GM18907 (cell line): ENCODE results near the gene LRRK2.
"Not testable (repeated sequence)": the region's sequence is repeated elsewhere in the genome, so short reads cannot be mapped to it uniquely, and the experiment has no call there.

Experiments
- ATAC-seq: cut with Tn5 transposase; IDR thresholded peaks from one replicate; pipeline ENCODE4 v1.9.1; 2021; ENCODE audit warnings: mild to moderate bottlenecking, moderate library complexity; ENCODE audit not compliant: unreplicated experiment

Gene LRRK2

DNA sequence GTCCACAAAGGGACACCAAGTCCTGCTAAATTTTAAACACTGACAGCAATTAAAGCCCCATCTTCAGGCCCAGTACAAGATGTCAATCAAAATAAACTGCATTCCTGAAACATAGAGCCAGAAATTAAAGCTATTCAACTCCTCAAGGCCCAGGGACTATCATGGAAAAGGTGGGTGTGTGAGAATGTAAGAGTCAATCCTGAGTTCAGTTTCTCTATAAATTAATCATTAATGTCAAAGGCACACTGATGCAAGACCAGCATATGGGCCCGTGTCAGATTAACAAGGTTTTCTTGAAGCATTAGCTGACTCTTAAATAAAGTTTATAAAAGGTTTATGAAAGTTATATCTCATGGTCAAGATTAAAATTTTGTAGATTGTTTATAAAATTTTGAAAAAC, 13.6 kb upstream of the LRRK2 start:
- not testable (repeated sequence) for ATAC-seq

GRCh38 chr12:40212566-40212965, 12.2 kb upstream of the LRRK2 start:
- no peak for ATAC-seq

DNA sequence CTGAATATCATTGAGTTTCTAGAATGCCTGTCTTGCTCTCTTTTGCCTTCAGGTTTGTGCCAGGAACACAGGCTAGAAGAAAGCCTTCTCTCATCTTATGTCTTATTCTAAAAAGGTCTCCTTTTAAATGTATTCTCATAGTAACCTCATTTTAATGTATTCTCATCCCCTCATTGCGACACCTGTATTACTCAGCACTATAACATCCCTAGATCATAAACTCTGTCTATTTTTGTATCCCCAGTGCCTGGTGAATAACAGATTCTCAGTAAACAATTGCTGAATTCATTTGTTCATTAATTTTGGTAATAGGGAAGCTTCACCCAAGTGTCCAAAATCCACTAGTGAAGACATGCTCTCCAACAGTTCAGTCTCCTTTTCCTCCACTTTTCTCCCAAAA, 8.8 kb upstream of the LRRK2 start:
- ATAC-seq, result no peak

GRCh38 chr12:40216516-40217288, 8.1 kb upstream of the LRRK2 start:
- no peak for ATAC-seq

DNA sequence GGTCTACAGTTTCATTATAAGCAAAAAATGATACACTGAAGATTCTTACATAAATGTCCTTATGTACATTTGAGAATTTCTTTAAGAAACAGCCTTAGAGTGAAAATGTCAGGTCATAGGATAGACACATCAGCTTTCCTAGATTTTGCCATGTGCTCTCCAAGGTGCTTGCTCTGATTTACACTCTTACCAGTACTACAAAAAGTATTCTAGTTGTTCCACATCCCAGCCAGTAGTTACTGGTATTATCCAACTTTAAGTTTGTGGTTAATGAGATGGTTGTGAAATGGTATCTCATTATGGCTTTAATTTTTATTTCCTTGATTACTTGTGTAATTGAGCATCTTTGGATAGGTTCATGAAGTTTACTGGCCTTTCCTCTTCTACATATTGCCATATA, 5.0 kb upstream of the LRRK2 start:
- ATAC-seq, result no peak

DNA sequence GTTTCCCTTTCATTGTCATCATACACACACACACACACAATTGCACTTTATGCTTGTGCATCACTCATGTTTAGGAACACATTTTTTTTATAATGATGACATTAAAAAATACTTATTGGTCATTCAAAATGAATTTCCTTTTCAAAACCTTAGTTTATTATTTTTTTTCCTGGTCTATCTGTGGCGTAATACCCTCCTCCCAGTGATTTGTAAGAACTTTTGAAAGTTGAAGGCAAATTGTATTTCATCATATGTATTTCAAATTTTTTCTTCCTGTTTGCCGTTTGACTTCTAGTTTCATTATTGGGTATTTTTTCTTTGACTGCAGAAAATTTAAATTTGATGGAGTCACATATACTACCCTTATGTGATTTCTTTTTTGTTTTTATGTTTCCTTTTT, 2.5 kb upstream of the LRRK2 start:
- no peak for ATAC-seq

- ATAC-seq, result no peak
Observed at GRCh38 chr12:40223646-40224045, 1.2 kb upstream of the LRRK2 start.

DNA sequence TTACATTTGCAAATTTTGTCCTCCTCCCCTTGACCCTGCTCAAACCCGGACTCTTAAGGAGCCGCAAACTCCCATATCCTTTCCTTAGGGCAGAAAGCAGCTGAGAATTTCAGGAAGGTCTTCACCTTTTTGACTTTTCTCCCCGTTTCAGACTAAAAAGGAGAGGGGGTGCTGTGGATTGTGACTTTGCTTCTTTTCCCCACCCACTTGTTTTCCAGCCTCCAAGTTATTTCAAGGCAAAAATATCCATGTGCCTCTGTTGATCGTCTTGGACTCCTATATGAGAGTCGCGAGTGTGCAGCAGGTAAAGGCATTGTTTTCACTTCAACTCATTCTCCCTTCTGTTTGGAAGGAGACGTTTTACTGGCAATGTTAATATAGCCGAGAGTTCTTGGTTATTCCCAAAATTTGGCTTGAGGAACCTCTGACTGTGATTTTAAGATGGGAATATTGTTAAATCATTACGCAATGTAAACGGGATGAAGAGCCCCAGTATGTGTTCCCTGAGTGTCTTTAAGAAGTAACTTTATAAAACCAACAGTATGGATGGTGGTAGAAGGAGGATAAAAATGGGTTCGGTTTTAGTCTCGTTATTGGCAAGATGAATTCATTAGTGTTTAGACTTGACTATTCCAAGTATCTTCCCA, 663 bp downstream of the LRRK2 start:
- ATAC-seq, result no peak

GRCh38 chr12:40225984-40226602, 1.3 kb downstream of the LRRK2 start:
- peak; percentile 66 for ATAC-seq

- peak; percentile 31 for ATAC-seq
Observed at GRCh38 chr12:40226705-40227104, 1.9 kb downstream of the LRRK2 start.

DNA sequence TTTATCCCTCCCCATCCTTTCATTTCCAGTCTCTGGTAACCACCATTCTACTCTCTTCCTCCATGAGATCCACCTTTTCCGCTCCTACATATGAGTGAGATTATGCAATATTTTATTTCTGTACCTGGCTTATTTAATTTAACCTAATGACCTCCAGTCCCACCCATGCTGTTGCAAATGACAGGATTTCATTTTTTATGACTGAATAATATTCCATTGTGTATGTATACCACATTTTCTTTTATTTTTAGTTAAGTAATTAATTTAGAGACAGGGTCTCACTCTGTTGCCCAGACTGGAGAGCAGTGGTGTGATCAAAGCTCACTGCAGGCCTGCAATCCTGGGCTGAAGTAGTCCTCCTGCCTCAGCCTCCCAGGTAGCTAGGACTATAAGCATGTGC, 2.6 kb downstream of the LRRK2 start:
- ATAC-seq, result no peak

- ATAC-seq, result no peak
Observed at GRCh38 chr12:40228727-40229126, 3.9 kb downstream of the LRRK2 start.

GRCh38 chr12:40229690-40230651, 5.2 kb downstream of the LRRK2 start:
- ATAC-seq, result no peak

GRCh38 chr12:40232602-40233001, 7.8 kb downstream of the LRRK2 start:
- ATAC-seq, result peak; percentile 46

GRCh38 chr12:40233741-40234367, 9.1 kb downstream of the LRRK2 start:
- no peak for ATAC-seq

- no peak for ATAC-seq
Observed at GRCh38 chr12:40236357-40236850, 11.6 kb downstream of the LRRK2 start.

DNA sequence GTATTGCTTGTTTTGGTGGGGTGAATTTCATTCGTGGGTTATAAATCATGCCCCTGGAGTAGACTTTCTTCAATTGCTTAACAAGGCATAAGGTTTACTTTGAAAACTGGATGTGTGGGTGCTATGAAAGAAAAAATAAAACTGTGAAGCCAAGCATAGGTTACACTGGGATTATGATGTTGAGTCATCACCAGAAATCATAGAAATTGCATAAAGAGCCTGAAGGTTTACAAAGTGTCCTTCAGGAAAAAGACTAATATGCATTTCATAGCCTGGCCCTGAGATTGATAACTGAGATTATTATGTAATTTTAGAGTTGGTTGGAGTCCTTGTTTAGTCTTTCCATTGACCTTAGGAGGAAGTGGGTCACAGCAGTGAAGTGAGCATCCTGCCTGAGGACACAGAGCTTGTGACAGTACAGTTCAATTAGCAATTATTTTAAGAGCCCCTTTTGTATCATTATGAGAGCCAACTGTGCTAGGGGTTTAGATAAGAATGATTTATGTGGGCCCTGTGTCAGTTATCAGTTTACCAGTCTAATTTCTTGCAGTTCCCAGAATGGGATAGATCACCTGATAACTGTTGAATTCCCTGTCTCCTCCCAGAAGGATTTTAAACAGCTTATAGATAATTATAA, 13.6 kb downstream of the LRRK2 start:
- no peak for ATAC-seq

DNA sequence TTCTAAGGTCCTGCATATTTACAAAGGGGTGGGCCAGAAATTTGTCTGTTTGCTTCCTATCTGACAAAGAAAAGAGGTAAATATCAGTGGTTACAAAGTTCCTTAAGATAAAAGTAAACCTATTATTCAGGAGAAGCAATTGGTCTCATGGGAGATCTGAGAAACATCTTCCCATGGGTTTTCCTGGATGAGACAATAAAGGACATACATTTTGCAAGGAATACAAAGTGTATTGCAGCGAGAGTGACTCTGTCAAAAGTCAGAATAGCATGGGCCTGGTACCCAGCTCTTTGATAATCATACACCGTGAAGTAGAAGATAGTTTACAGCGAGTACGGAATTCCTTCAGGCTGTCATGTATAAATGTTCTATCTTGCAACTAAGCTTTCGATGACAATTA, 14.2 kb downstream of the LRRK2 start:
- ATAC-seq, result no peak

DNA sequence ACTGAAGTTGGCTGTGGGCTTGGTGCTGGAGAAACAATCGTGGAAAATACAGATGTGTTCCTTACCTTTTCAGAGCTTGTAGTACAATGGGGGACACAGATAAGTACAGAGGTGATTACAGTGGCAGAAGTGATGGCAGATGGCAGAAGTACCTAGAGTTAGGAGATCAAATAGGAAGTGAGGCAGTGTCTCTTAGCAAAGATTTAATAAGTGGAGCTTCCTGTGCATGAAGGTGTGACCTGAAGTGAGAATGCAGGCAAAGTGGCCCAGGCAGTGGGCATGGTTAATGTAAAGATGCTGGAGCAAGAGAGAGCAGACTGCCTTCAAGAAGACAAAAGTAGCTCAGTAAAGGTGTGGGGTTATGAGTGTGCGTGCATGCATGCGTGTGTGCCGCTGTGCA, 16.0 kb downstream of the LRRK2 start:
- ATAC-seq, result no peak

DNA sequence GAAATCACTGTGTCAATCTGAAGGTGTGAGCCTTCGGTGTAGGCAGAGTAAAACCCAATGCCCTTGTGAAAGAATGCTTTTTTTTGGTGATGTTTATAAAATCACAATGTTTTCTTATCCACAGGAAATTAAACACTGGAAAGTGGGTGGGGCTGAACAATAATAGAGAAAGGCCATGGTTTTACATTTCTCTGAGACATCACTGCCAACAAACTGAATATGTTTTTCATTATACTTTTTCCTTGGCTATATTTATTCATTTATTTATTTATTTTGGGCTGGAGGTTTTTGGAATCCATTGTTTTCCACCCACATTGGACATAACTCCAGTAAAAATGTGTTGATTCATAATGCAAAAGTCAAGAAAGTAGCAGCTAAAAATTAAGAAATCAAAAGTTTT, 16.9 kb downstream of the LRRK2 start:
- no peak for ATAC-seq
